MCF 10A (cell line): ENCODE results near the gene NFATC1. TPM values are rescaled to one million over a fixed set of nuclear protein-coding genes. Genes with fewer than 3 reads are reported as not detected.

Source experiments
- BruUV-seq: library from RNA; stranded (reverse); fragments of 400-500 nt; replicated peaks from 2 replicates; lab custom pipeline; 2021; lab: Mats Ljungman, UMichigan
- CTCF ChIA-PET: fragments of 300-600 bp; sonication (Branson Sonifier 250); formaldehyde crosslinking; extraction: SDS; loops from one replicate; lab custom pipeline; 2021; ENCODE audit warnings: antibody characterized with exemption, inconsistent platforms; lab: Yijun Ruan, JAX
- POLR2A ChIA-PET: fragments of 300-600, 350-650 bp; sonication (Branson Sonifier 250); formaldehyde crosslinking; extraction: SDS; loops from one replicate; lab custom pipeline; 2020; ENCODE audit warnings: antibody characterized with exemption, inconsistent platforms; lab: Yijun Ruan, JAX
- DNase-seq: peaks from one replicate; pipeline ENCODE4 v3.0.0-alpha.2; 2018; ENCODE audit not compliant: unreplicated experiment
- H3K27ac Mint-ChIP-seq: one replicate; pipeline ENCODE4 v1.8.0; 2022; ENCODE audit warnings: mild to moderate bottlenecking, low read depth, mixed read lengths; ENCODE audit not compliant: unreplicated experiment
- H3K27me3 Mint-ChIP-seq: one replicate; pipeline ENCODE4 v1.8.0; 2022; ENCODE audit warnings: mixed read lengths; ENCODE audit not compliant: insufficient read depth, unreplicated experiment
- H3K36me3 Mint-ChIP-seq: one replicate; pipeline ENCODE4 v1.8.0; 2022; ENCODE audit warnings: mild to moderate bottlenecking, moderate library complexity, mixed read lengths; ENCODE audit not compliant: insufficient read depth, unreplicated experiment
- H3K4me1 Mint-ChIP-seq: one replicate; pipeline ENCODE4 v1.8.0; 2022; ENCODE audit warnings: mixed read lengths; ENCODE audit not compliant: insufficient read depth, unreplicated experiment
- H3K4me3 Mint-ChIP-seq: one replicate; pipeline ENCODE4 v1.8.0; 2022; ENCODE audit warnings: mild to moderate bottlenecking, moderate library complexity, mixed read lengths; ENCODE audit not compliant: unreplicated experiment
- H3K9me3 Mint-ChIP-seq: one replicate; pipeline ENCODE4 v1.8.0; 2022; ENCODE audit warnings: mixed read lengths; ENCODE audit not compliant: unreplicated experiment
- intact Hi-C: fragments of 100-400 bp; cut with micrococcal nuclease; formaldehyde crosslinking; loops from 2 replicates; pipeline ENCODE4 v1.14.1; 2022
- total RNA-seq: library from RNA; stranded (reverse); gene quantifications from 2 replicates; pipeline ENCODE4 v1.2.3, GENCODE V29; 2022
- TF ChIP-seq, protein P1 (sequence below): fragments of 200-600 bp; IDR thresholded peaks from one replicate; pipeline ENCODE4 v1.8.0; 2022; ENCODE audit warnings: antibody characterized with exemption, mild to moderate bottlenecking; ENCODE audit not compliant: unreplicated experiment

The NFATC1 gene
- total RNA-seq, 1 experiment from 2014 or later: 2.0 TPM

DNA sequence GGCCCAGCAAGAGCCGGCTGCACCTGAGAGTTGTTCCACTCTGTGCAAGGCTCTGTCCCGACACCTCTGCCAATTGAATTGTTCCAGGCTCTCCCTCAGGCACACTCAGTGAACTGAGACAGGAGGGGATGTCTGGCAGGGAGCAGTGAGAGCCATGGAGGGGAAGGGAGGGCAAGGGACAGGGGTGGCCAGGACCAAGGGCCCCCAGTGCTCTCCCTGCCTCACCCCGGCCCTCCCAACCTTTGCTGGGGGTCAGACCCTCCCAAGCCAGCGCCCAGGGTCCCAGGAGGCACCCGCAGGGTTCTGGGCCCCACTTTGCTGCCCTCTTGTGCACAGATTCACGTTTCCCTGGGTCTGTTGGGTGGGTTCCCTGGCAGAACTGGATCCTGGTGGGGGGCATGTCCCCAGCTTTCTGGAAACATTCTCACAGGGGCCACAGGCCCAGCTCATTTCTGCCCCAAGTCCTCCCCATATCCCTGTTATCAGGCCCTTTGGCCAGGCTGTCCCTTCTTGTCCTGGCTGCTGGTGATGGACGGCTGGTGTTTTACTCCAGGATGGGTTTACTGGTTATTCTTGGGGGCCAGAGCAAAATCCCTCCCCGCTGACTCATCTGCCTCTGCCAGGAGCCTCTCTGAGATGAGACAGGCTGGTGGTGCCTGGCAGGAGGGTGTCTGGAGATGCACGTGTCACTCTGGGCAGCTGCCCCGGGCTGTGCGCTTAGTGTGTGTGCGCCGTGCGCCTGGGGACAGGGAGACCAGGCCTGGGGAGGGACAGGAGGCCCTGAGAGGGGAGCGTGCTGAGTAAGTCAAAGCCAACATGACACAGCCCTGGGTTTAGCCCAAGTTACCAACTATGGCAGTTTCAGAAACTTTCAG lies 147.4 kb downstream of the NFATC1 start:
- no peak for DNase-seq
- H3K27ac Mint-ChIP-seq: no peak overlapping the region
- POLR2A ChIA-PET: no interaction called here
- no peaks in the 10 kb centered on the region for H3K4me1 Mint-ChIP-seq
- no TSS peak for BruUV-seq
- H3K9me3 Mint-ChIP-seq: peaks cover 27% of the 10 kb centered on the region
- CTCF ChIA-PET: no interaction called here
- H3K4me3 Mint-ChIP-seq: no peak overlapping the region
- intact Hi-C loops: no loop called here
- no peaks in the 10 kb centered on the region for H3K27me3 Mint-ChIP-seq
- TF ChIP-seq, protein P1, sequence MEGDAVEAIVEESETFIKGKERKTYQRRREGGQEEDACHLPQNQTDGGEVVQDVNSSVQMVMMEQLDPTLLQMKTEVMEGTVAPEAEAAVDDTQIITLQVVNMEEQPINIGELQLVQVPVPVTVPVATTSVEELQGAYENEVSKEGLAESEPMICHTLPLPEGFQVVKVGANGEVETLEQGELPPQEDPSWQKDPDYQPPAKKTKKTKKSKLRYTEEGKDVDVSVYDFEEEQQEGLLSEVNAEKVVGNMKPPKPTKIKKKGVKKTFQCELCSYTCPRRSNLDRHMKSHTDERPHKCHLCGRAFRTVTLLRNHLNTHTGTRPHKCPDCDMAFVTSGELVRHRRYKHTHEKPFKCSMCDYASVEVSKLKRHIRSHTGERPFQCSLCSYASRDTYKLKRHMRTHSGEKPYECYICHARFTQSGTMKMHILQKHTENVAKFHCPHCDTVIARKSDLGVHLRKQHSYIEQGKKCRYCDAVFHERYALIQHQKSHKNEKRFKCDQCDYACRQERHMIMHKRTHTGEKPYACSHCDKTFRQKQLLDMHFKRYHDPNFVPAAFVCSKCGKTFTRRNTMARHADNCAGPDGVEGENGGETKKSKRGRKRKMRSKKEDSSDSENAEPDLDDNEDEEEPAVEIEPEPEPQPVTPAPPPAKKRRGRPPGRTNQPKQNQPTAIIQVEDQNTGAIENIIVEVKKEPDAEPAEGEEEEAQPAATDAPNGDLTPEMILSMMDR: no peak
- H3K36me3 Mint-ChIP-seq: no peaks in the 10 kb centered on the region

DNA sequence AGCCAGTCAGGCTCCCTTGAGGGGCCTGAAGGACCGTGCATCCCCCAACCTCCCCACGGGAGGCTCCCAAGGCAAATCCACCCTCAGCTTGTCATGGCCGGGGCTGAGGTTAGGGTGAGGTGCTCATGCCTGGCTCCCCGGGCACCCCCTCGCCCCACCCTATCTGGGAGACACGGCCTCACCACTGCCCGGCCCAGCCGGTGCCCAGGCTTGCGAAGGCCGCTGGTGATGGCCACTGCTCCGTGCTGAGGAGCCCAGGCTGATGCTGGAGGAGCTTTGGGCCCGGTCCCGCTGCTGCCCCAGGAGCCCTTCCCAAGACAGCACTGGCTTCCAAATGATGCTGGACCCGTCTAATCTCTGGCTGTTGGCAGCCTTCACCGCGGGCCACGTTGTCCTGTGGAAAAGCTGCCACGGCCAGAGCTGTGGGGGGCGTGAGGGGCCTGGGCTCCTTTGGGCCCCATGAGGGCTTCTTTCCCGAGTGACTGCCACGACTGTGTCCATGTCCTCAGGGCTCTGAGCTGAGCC lies 148.2 kb downstream of the NFATC1 start:
- Mint-ChIP-seq H3K4me1 (no peaks in the 10 kb centered on the region), H3K36me3 (no peaks in the 10 kb centered on the region), H3K9me3 (peaks cover 23% of the 10 kb centered on the region), H3K27ac (no peak overlapping the region), H3K4me3 (no peak overlapping the region), H3K27me3 (no peaks in the 10 kb centered on the region)
- ChIA-PET CTCF (interaction anchor here (0.6 kb wide), 1 partner anchor 636 kb away, joined by 3 read pairs; no protein-coding TSS in a partner anchor), POLR2A (no interaction called here)
- no peak for DNase-seq
- intact Hi-C loops: no loop called here
- TF ChIP-seq, protein P1: no peak
- BruUV-seq: no TSS peak

DNA sequence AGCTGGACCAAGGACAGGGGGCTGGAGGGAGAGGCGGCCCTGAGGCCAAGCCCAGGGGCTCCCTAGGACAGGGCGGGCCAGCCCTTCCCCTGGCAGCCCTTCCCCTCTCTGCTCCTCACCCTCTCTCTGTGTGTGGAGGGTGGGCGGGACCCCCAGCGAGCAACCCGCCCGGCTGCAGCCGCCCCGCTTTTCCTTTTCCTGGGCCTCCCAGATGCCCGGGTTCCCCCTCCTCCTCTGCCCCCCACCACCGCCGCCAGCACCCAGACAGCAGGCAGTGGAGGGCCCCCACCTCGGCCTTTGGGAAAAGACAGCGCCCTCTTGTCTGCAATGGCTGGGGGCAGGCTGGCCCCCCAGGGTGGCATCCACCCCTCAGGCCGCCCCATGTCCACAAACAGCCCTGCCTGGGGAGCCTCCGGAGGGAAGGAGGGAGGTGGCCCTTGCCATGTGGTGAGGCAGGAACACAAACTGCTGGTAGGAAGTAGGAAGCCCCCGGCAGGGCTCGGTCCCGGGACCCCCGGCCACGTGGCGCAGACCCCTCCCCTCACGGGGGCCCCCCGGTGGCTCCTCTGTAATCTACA lies 148.7 kb downstream of the NFATC1 start:
- no TSS peak for BruUV-seq
- CTCF ChIA-PET: no interaction called here
- Mint-ChIP-seq H3K27ac (no peak overlapping the region), H3K36me3 (no peaks in the 10 kb centered on the region), H3K4me1 (no peaks in the 10 kb centered on the region), H3K9me3 (peaks cover 17% of the 10 kb centered on the region), H3K27me3 (no peaks in the 10 kb centered on the region), H3K4me3 (no peak overlapping the region)
- intact Hi-C loops: no loop called here
- DNase-seq: no peak
- POLR2A ChIA-PET: no interaction called here
- TF ChIP-seq, protein P1: no peak

DNA sequence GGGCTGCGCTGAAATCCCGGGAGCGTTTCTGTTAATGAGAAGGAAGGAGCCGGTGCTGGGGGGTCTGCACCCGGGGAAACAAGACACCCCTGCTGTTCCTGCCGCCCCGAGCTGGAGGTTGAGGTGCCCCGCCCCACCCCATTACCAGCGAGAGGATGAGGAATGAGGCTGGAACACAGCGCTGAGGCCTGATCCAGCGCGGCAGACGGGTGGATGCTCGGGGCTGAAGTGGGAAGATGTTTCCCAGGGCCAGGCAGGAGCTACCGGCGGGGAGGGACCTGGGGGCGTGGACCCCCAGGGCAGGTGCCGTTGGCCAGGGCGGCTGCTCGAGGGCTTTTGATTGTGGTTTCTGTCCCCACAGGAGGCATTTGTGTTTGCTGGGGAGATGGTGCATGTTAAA lies 149.5 kb downstream of the NFATC1 start:
- TF ChIP-seq, protein P1: no peak
- Mint-ChIP-seq H3K27ac (no peak overlapping the region), H3K4me1 (no peaks in the 10 kb centered on the region), H3K36me3 (no peaks in the 10 kb centered on the region), H3K4me3 (no peak overlapping the region), H3K27me3 (no peaks in the 10 kb centered on the region), H3K9me3 (peaks cover 12% of the 10 kb centered on the region)
- CTCF ChIA-PET: no interaction called here
- intact Hi-C loops: no loop called here
- no peak for DNase-seq
- BruUV-seq: no TSS peak
- POLR2A ChIA-PET: no interaction called here
